K562 (cell line): ENCODE data around the gene ADGRD1. TPM values are rescaled to one million over a fixed set of nuclear protein-coding genes. Genes with fewer than 3 reads are reported as not detected.

ENCODE experiments used
- ATAC-seq: fragments of 200-7000 bp; cut with Tn5 transposase; 3 replicates; pipeline ENCODE4 v1.9.1; 2020; ENCODE audit warnings: moderate library complexity
- BruUV-seq: library from RNA; stranded (reverse); fragments of 400-500 nt; replicated peaks from 2 replicates; lab custom pipeline; 2021; lab: Mats Ljungman, UMichigan
- CTCF ChIA-PET: fragments of 300-600 bp; formaldehyde crosslinking; extraction: SDS; loops from one replicate; lab custom pipeline; 2021; ENCODE audit warnings: low intra/inter-chr PET ratio; lab: Yijun Ruan, JAX
- POLR2A ChIA-PET: fragments of 300-600, 350-650 bp; sonication (Branson Sonifier 250); formaldehyde crosslinking; extraction: SDS; loops from one replicate; lab custom pipeline; 2021; ENCODE audit warnings: antibody characterized with exemption, inconsistent platforms; lab: Yijun Ruan, JAX
- DNase-seq, 4 experiments: peaks; one replicate each; pipeline versions ENCODE4 v3.0.0 to v3.0.0-alpha.2; 2011 to 2018; ENCODE audit warnings: low spot score in 3 of 4, mixed read lengths in 3 of 4; ENCODE audit errors: extremely low read depth in 1 of 4
- FAIRE-seq: peaks from 2 replicates; lab custom pipeline; 2011; peaks lifted over from hg19 to GRCh38; lab: Jason Lieb, UNC
- H2AFZ ChIP-seq: 2 replicates; pipeline ENCODE4 v1.6.0; 2011; ENCODE audit warnings: low read depth, low read length, control low read depth, inconsistent platforms
- H3K27ac ChIP-seq: fragments of 200-600 bp; 3 replicates; pipeline ENCODE4 v1.8.0; 2011; ENCODE audit warnings: low read depth, mild to moderate bottlenecking, control low read depth, inconsistent platforms, low read length, moderate library complexity, mixed read lengths; ENCODE audit errors: extremely low read depth
- H3K27me3 ChIP-seq, 2 experiments: fragments of 300-600 bp in 1 of 2; 2 replicates in 1 of 2; 3 replicates in 1 of 2; pipeline versions ENCODE4 v1.6.0 to v1.8.0; 2011; ENCODE audit warnings: inconsistent platforms in 2 of 2, low read length in 2 of 2, mild to moderate bottlenecking in 1 of 2, mixed read lengths in 1 of 2, moderate library complexity in 1 of 2; ENCODE audit not compliant: control insufficient read depth in 2 of 2, insufficient read depth in 2 of 2
- H3K36me3 ChIP-seq: fragments of 300-600 bp; 3 replicates; pipeline ENCODE4 v1.8.0; 2011; ENCODE audit warnings: mild to moderate bottlenecking, low read length, inconsistent platforms; ENCODE audit not compliant: control insufficient read depth, insufficient read depth
- H3K4me1 ChIP-seq, 2 experiments: fragments of 200-600 bp in 1 of 2; replicated peaks in 1 of 2; 2 replicates in 1 of 2; 3 replicates in 1 of 2; pipeline versions ENCODE4 v1.5.1 to v1.8.0; 2011; ENCODE audit warnings: inconsistent platforms in 2 of 2, low read length in 2 of 2, mild to moderate bottlenecking in 1 of 2, mixed read lengths in 1 of 2, moderate library complexity in 1 of 2; ENCODE audit not compliant: control insufficient read depth in 2 of 2, insufficient read depth in 2 of 2
- H3K4me2 ChIP-seq: 2 replicates; pipeline ENCODE4 v1.6.1; 2011; ENCODE audit warnings: low read length, control low read depth, inconsistent platforms, mixed read lengths; ENCODE audit not compliant: insufficient read depth
- H3K4me3 ChIP-seq: fragments of 200-600 bp; sonication (generic), shearing (Covaris generic); 2 replicates; pipeline ENCODE4 v1.5.1; 2016; ENCODE audit warnings: control low read depth, inconsistent platforms
- H3K79me2 ChIP-seq: fragments of 200-600 bp; 3 replicates; pipeline ENCODE4 v1.8.0; 2011; ENCODE audit warnings: low read length, inconsistent platforms; ENCODE audit not compliant: control insufficient read depth, insufficient read depth
- H3K9ac ChIP-seq, 2 experiments: 2 replicates each; pipeline versions ENCODE4 v1.6.0 to v1.6.1; 2011; ENCODE audit warnings: low read depth in 2 of 2, low read length in 2 of 2, control low read depth in 1 of 2, inconsistent platforms in 1 of 2, mild to moderate bottlenecking in 1 of 2, mixed read lengths in 1 of 2; ENCODE audit not compliant: insufficient read depth in 1 of 2
- H3K9me1 ChIP-seq: one replicate; pipeline ENCODE4 v1.6.0; 2011; ENCODE audit warnings: inconsistent platforms, mild to moderate bottlenecking, low read length, moderate library complexity; ENCODE audit not compliant: control insufficient read depth, insufficient read depth
- H3K9me3 ChIP-seq: replicated peaks from 2 replicates; pipeline ENCODE4 v1.5.1; 2011; ENCODE audit warnings: low read depth, low read length, inconsistent platforms; ENCODE audit not compliant: control insufficient read depth, insufficient read depth
- H4K20me1 ChIP-seq: replicated peaks from 2 replicates; pipeline ENCODE4 v1.6.1; 2011; ENCODE audit warnings: low read length, inconsistent platforms, mixed read lengths; ENCODE audit not compliant: control insufficient read depth, insufficient read depth
- CEBPB ChIP-seq: fragments of 450-650 bp; IDR thresholded peaks from 2 replicates; pipeline ENCODE4 v1.6.1; 2016; ENCODE audit warnings: missing genetic modification characterization, missing compliant biosample characterization
- CEBPG ChIP-seq, 3 experiments: fragments of 200-800 bp in 1 of 3; sonication (Bioruptor generic) in 1 of 3; sonication (generic) in 1 of 3; formaldehyde crosslinking in 1 of 3; IDR thresholded peaks in 2 of 3; conservative IDR thresholded peaks in 1 of 3; 2 replicates each; pipeline versions ENCODE4 v1.6.1 to v1.8.0; 2016 to 2022; ENCODE audit warnings: missing compliant biosample characterization in 2 of 3, missing genetic modification characterization in 2 of 3, mild to moderate bottlenecking in 1 of 3, missing genetic modification reagents in 1 of 3
- L3MBTL2 ChIP-seq: fragments of 450-650 bp; IDR thresholded peaks from 2 replicates; pipeline ENCODE4 v1.6.1; 2016; ENCODE audit warnings: mild to moderate bottlenecking, moderate library complexity
- ZNF133 ChIP-seq: fragments of 250-450 bp; sonication (Bioruptor Pico); IDR thresholded peaks from 2 replicates; pipeline ENCODE4 v1.4.0; 2020; ENCODE audit warnings: mild to moderate bottlenecking
- ZNF282 ChIP-seq: sonication (generic); formaldehyde crosslinking; IDR thresholded peaks from 2 replicates; pipeline ENCODE4 v1.8.1; 2023; ENCODE audit warnings: missing genetic modification reagents
- WGBS: fragments of 100-300 bp; shearing (Covaris generic); methylation state at CpG from one replicate; pipeline ENCODE4 v1.1.6; 2016; ENCODE audit warnings: low coverage, mixed read lengths; ENCODE audit not compliant: insufficient coverage; ENCODE audit errors: missing lambda C conversion rate; 5-methylcytosine and 5-hydroxymethylcytosine counted together
- in situ Hi-C: fragments of 300-500 bp; cut with MboI; formaldehyde crosslinking; loops from 4 replicates; pipeline ENCODE4 v1.15.0; 2018; ENCODE audit warnings: inconsistent platforms, mixed read lengths
- intact Hi-C: fragments of 100-400 bp; cut with micrococcal nuclease; formaldehyde crosslinking; loops from 2 replicates; pipeline ENCODE4 v1.14.2; 2022
- polyA plus RNA-seq, 8 experiments: library from polyadenylated mRNA; depleted of rRNA in 4 of 8; stranded (reverse) in 5 of 8; unstranded in 3 of 8; fragments of >200 nt; fragmentation: Nextera tagmentation in 2 of 8; fragmentation: Illumina TruSeq in 1 of 8; extraction: Ambion mirVana in 2 of 8; extraction: Trizol in 1 of 8; gene quantifications; 2 replicates each; pipeline versions ENCODE4 v1.2.1 to v1.2.3, GENCODE V29; 2011 to 2014; ENCODE audit warnings: inconsistent platforms in 1 of 8, missing spikeins in 1 of 8
- total RNA-seq, 7 experiments: library from RNA; depleted of rRNA in 6 of 7; stranded (reverse); fragments of >200 nt in 6 of 7; fragmentation: Illumina TruSeq in 2 of 7; extraction: Trizol in 2 of 7; gene quantifications; 2 replicates each; pipeline versions ENCODE4 v1.2.1 to v1.2.3, GENCODE V29; 2011 to 2021; ENCODE audit warnings: low replicate concordance in 1 of 7
- TF ChIP-seq, protein P1 (sequence below): IDR thresholded peaks from 2 replicates; pipeline ENCODE4 v1.6.1; 2012; ENCODE audit warnings: low read depth, low read length, improper control_type of control experiment, borderline replicate concordance
- TF ChIP-seq, protein P2 (sequence below): fragments of 450-650 bp; IDR thresholded peaks from 2 replicates; pipeline ENCODE4 v1.6.1; 2017; ENCODE audit warnings: antibody characterized with exemption, mild to moderate bottlenecking

The ADGRD1 gene
- total and polyA plus RNA-seq, 9 of the 15 experiments (the other 6 are each of a cell fraction or from before 2014, with no cell fraction given): 1.7 to 11.7 (median 3.3) TPM

- FAIRE-seq (no peak), DNase-seq (no peak), ATAC-seq (no peak)
- ChIA-PET CTCF (interaction anchor here (1.2 to 2.2 kb wide), 3 partner anchors 28 to 372 kb away, joined by 3 to 17 read pairs (median 8); no protein-coding TSS in a partner anchor), POLR2A (interaction anchor here (0.5 to 1.3 kb wide), 5 partner anchors 27 to 1098 kb away, joined by 3 to 5 read pairs (median 3); no protein-coding TSS in a partner anchor)
- Histone ChIP-seq H2AFZ (no peak overlapping the region), H3K4me3 (no peak overlapping the region), H4K20me1 (no peaks in the 10 kb centered on the region; the same call in 1 of the 2 replicates), H3K36me3 (no peaks in the 10 kb centered on the region), H3K9ac (no peak overlapping the region), H3K9me3 (no peaks in the 10 kb centered on the region), H3K27me3 (peaks cover 0 to 36% of the 10 kb centered on the region in 2 experiments; a peak in 3 of 5 replicates), H3K4me2 (no peak overlapping the region), H3K79me2 (no peaks in the 10 kb centered on the region), H3K27ac (no peak overlapping the region), H3K9me1 (no peaks in the 10 kb centered on the region), H3K4me1 (peaks cover 0 to 23% of the 10 kb centered on the region in 2 experiments; a peak in 3 of 5 replicates)
- 14% methylated on average over 18 of the region's 19 CpGs for WGBS
- intact Hi-C loops: no loop called here
- no TSS peak for BruUV-seq
- TF ChIP-seq, protein P1, sequence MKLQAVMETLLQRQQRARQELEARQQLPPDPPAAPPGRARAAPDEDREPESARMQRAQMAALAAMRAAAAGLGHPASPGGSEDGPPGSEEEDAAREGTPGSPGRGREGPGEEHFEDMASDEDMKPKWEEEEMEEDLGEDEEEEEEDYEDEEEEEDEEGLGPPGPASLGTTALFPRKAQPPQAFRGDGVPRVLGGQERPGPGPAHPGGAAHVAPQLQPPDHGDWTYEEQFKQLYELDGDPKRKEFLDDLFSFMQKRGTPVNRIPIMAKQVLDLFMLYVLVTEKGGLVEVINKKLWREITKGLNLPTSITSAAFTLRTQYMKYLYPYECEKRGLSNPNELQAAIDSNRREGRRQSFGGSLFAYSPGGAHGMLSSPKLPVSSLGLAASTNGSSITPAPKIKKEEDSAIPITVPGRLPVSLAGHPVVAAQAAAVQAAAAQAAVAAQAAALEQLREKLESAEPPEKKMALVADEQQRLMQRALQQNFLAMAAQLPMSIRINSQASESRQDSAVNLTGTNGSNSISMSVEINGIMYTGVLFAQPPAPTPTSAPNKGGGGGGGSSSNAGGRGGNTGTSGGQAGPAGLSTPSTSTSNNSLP: no peak
- TF ChIP-seq ZNF282 (CRISPR knock-in tag) (no peak), L3MBTL2 (no peak), ZNF133 (CRISPR knock-in tag) (no peak), CEBPG (CRISPR knock-in tag; IDR thresholded peaks at IDR 0.05) (no peak), CEBPG (tag; conservative IDR thresholded peaks at IDR 0.05 in 1 of 2, IDR thresholded peaks at IDR 0.05 in 1 of 2) (0 out of 4 replicates have a peak, but pooled peaks of 1 of the 2 experiments have one; percentile 13), CEBPB (tag) (peak; percentile 56)
- TF ChIP-seq, protein P2, sequence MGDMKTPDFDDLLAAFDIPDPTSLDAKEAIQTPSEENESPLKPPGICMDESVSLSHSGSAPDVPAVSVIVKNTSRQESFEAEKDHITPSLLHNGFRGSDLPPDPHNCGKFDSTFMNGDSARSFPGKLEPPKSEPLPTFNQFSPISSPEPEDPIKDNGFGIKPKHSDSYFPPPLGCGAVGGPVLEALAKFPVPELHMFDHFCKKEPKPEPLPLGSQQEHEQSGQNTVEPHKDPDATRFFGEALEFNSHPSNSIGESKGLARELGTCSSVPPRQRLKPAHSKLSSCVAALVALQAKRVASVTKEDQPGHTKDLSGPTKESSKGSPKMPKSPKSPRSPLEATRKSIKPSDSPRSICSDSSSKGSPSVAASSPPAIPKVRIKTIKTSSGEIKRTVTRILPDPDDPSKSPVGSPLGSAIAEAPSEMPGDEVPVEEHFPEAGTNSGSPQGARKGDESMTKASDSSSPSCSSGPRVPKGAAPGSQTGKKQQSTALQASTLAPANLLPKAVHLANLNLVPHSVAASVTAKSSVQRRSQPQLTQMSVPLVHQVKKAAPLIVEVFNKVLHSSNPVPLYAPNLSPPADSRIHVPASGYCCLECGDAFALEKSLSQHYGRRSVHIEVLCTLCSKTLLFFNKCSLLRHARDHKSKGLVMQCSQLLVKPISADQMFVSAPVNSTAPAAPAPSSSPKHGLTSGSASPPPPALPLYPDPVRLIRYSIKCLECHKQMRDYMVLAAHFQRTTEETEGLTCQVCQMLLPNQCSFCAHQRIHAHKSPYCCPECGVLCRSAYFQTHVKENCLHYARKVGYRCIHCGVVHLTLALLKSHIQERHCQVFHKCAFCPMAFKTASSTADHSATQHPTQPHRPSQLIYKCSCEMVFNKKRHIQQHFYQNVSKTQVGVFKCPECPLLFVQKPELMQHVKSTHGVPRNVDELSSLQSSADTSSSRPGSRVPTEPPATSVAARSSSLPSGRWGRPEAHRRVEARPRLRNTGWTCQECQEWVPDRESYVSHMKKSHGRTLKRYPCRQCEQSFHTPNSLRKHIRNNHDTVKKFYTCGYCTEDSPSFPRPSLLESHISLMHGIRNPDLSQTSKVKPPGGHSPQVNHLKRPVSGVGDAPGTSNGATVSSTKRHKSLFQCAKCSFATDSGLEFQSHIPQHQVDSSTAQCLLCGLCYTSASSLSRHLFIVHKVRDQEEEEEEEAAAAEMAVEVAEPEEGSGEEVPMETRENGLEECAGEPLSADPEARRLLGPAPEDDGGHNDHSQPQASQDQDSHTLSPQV: no peak
- in situ Hi-C loops: no loop called here
Measured at GRCh38 chr12:131133015-131133905, 179.6 kb downstream of the ADGRD1 start.
